Stimulated activated CD4-positive, alpha-beta T cell treated with anti-CD3 and anti-CD28 coated beads, Interleukin-2, amount 100 ng/mL, for 24 hours (primary cell): Measurements from ENCODE around the gene ARRB1.

Experiments
- DNase-seq, 2 donors: peaks; one replicate each; pipeline ENCODE4 v3.0.0-alpha.2; 2020

ARRB1 gene

DNA sequence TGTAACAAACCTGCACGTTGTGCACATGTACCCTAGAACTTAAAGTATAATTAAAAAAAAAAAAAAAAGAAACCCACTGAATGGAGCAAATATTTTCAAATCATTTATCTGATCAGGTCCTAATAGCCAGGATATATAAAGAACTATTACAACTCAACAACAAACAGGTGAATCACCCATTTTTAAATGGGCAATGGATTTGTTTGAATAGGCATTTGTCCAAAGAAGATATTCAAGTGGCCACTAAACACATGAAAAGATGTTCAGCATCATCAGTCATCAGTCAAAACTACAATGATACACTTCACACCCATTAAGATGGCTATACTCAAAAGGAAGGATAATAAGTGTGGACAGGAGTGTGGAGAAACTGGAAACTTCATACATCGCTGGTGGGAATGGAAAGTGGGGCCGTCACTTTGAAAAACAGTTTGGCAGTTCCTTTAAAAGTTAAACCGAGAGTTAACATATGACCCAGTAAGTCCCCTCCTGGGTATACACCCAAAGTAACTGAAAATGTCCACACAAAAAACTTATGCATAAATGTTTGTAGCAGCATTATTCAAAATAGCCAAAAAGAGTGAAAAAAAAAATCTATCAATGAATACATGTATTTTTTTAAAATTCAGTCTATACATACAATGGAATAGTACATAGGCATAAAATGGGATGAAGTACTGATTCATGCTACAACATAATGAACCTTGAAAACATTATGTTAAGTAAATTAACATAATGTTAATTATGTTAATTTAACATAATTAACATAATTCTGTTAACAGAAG is 53.1 kb downstream of the ARRB1 start:
- no peak for DNase-seq

DNA sequence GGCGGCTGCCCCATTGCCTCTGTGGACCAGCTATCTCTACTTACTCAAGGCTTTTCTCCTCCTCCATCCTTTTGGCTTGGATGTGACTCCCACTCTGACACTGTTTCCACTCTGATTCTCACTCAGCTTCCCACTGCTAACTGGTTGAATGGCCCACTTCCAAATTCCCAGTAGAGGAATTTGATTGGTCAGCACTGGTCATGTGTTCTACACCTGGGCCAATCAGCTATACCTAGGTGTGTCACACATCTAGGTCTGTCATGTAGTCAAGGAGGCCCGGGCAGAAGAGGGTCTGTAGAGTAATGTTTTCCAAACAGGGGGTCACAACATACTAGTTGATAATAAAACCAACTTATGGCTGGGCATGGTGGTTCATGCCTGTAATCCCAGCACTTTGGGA is 57.6 kb downstream of the ARRB1 start:
- DNase-seq = no peak

DNA sequence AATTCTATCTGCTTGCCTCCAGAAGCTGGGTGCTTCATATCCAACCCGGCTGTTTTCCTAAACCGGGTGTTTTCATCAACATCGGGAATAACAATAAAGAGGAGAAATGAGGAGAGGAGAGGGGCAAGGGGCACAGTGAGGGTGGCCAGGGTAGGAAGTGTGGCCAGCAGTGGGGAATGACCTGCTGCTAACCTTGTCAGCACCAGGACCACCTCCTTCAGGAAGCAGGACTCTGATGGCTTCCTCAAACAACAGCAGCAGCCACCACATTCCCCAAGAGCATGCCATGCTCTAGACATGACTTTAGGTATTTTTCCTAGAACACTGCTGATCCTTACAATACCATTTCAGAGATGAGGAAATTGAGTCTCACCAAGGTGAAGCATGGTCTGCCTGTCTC is 58.5 kb downstream of the ARRB1 start:
- DNase-seq = no peak

DNA sequence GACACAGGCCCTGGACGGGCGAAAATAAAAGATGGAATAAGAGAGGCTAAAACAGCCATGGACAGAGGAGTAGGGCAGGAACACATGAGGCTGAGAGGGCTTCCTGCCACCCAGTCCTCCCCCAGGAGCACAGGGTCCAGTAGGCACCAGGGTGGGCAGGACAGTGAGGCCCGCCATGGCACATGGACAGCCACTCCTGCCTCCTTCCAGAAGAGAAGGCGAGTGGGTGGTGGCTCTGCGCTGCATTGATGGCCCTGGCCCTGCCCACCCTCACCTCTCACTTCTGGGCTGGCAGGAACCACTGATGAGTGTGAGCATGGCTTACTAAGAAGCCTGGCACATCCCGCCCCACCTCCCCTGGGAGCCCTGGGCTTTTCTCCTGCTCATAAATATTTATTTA is 59.7 kb downstream of the ARRB1 start:
- no peak for DNase-seq

GRCh38 chr11:75289919-75290318 is 61.5 kb downstream of the ARRB1 start:
- DNase-seq = no peak

GRCh38 chr11:75289511-75289760 is 62.0 kb downstream of the ARRB1 start:
- no peak for DNase-seq

DNA sequence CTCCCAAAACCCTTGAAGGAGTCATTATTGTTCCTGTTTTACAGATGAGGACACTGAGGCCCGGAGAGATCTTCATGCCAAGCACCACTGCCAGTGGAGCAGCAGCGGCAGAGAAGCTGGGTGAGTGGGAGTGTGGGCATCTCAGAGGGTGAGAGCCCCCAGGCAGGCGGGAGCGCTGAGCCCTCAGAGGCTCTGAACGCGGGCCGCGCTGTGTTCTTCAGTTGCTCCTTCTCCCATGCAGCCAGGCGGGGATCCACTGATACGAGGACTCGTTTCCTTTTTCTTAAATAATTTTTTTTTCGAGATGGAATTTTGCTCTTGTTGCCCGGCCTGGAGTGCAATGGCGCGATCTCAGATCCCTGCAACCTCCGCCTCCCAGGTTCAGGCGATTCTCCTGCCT is 63.9 kb downstream of the ARRB1 start:
- no peak for DNase-seq

DNA sequence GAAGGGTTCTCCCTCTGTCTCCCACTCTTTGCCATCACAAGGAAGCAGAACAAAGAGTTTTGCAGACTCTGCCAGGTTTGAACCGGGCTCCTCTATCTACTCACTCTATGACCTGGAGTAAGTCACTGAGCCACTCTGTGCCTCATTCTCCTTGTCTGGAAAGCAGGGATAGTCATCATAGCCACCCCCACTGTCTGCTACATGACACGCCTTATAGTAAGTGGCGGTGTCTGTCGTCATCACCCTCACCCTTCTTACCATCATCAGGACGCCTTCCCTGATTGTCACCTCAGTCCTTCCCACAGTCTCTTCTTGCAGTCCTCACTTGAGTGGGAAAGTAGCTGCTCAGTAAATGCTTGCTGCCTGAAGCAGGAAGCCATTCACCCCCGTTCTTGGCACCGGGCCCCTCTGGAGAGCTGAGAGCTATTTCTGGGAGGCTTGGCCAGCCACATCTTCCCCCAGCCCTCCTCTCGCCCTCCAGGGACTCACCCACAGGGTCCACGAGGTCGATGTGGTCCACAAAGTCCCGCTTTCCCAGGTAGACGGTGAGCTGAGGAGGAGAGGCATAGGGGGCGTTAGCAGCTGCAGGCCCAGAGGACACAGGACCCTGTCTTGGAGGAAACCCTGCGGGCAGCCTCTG is 64.5 kb downstream of the ARRB1 start:
- DNase-seq = no peak

- no peak for DNase-seq
Observed at GRCh38 chr11:75285776-75286360, 65.6 kb downstream of the ARRB1 start.

DNA sequence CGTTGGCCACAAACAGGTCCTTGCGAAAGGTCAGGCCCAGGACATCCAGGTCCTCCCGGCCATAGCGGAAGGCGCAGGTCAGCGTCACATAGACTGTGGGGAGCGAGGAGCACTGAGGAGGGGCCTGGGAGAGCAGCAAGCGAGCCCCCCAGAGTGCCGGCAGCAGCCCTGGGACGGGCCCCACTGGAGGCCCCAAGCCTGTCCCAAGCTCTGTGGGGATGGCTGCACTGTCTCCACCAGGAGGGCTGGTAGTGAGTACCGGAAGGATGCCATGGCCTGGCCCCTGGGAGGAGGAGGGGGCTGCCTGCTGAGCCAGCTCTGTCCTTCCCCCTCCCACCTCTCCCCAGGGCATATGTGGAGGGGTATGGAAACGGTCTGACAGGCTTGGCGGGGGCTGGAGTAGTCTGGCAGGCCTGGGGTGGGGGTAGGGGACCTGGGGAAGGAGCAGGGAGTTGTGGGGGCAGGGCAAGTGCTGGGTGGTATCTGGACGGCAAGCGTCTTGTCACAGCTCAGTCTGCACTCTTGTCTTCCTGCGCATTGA is 68.0 kb downstream of the ARRB1 start:
- no peak for DNase-seq

DNA sequence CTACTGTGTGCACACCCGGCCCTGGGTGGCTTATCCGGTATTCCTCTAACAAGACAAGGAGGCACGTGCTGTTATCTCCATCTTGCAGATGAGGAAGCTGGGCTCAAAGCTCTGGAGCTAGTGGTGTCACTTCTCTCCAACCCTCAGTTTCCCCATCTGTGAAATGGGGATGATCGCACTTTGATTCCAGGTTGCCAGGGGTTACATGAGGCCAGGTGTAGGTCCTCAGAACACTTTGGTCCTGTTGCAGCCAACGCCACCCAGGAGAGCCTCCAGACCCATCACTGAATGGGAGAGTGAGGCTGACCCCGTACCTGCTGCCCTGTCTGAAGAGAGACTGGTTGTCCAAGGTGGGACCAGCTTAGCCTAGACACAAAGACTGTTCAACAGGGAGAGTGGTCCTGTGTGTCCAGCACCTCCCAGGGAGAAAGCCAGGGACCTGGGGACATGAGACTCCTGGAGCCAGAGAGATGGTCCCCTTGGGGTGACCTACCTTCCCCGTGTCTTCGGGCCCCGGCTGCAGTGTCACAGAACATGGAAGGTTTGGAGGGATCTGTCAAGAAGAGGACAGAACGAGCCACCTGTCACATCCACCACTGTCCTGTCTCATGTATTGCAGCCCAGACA is 69.9 kb downstream of the ARRB1 start:
- DNase-seq = no peak

DNA sequence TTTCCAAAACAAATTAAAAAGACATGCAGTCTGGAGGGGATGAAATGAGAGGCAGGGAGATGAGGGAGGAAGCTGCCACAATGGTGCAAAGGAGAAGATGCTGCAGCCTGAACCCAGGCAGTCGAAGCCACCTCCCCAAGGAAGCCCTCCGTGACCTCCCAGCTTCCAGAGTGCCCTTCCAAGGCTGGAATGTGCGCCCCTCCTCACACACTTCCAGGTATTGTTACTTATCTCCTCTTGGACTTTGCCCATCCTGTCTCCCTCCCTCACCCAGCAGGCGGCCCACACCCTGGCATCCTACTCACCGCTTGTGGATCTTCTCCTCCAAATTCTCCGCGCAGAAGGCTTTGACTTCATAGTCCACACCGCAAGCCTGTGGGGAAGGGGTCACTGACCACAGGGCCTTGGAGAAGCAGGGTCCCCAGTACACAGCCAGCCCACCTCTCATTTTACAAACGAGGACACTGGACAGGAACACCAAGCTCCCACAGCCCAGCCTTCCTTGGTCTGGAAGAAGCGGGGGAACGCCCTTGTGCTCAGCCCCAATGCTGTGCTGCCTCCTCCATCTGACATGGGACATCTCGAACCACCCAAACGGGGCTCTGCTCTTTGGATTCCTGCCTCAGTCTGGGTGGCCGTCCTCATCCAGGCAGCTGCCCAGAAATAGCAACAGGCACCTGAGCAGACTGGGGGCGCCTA is 70.5 kb downstream of the ARRB1 start:
- DNase-seq = no peak

DNA sequence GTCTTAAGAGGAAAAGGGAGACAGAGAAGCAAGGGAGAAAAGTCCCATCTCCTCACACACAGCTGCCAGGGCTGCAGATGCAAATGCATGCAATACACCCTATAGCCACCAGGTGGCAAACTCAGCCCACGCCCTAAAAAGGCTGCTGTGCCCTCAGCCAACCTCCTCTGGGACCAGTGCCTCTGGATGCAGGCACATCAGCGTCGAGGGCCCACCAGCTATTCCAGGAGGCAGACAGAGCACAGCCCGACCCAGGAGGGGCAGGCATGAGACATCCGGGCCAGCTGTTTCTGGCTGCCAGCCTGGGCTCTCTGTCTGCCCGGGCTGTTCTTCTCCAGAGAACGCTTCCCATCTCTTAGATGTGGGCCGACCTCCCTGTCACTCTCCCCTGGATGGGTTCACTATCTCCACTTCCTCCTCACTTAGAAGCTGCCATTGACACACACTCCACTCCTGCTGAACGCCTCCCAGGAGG is 71.2 kb downstream of the ARRB1 start:
- peak; percentile 78 to 83 for DNase-seq

DNA sequence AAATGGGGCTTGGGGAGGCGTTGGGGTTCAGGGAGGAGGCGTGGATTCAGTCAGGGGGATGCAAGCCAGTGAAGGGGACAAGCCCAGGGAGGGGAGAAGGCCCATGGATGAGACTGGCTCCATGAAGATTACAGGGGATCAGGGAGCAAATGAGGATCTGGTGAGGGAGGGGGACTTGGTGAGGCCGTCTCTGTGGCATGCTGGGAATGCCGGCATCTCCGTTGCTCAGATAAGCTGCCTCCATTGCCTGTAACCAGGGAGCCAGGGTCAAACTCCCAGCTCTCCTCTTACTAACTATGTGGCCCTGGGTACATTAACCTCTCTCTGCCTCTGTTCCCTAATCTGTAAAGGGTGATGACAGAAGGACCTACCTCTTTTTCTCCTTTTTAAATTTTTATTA is 72.2 kb downstream of the ARRB1 start:
- no peak for DNase-seq

- DNase-seq = no peak
Observed at GRCh38 chr11:75277991-75278790, 73.3 kb downstream of the ARRB1 start.

- peak in 1 of 2 donors; percentile 14 for DNase-seq
Observed at GRCh38 chr11:75277211-75277805, 74.2 kb downstream of the ARRB1 start.

DNA sequence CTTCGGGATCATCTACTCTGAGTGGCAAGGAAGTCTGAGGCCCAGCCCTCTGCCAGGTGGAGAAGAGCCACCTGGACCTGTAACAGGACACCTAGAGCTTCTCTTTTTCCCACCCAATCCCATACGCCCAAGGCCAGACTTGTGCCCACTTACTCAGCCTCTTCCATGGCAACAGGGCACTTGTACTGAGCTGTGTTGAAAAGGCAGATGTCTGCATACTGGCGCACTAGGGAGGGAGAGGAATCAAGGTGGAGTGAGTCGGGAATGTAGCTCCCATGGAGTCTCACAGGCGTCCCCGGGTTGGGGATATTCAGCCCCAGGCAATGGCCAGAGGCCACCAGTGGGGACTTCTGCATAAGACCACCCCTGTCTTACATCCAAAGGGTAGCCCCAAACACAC is 74.8 kb downstream of the ARRB1 start:
- no peak for DNase-seq

GRCh38 chr11:75276186-75276585 is 75.3 kb downstream of the ARRB1 start:
- DNase-seq = peak in 1 of 2 donors; percentile 12

DNA sequence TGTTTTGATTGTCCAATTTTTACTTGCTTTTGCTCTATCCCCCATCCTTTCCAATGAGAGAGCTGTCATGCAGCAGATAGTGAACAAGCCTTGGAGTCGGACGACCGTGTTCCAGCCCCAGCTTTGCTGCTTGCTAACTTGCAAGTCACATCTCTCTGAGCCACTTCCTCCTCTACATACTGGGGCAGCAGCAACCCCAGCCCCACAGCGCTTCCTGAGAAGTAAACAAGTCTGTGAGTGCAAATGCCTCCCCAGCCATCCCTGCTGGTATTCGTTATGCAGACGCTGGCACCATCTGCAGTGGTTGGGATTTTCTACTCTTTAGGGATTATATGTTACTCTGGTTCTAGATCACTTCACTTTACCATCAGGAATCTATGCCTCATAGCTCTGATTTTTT is 75.9 kb downstream of the ARRB1 start:
- DNase-seq = peak; percentile 54

DNA sequence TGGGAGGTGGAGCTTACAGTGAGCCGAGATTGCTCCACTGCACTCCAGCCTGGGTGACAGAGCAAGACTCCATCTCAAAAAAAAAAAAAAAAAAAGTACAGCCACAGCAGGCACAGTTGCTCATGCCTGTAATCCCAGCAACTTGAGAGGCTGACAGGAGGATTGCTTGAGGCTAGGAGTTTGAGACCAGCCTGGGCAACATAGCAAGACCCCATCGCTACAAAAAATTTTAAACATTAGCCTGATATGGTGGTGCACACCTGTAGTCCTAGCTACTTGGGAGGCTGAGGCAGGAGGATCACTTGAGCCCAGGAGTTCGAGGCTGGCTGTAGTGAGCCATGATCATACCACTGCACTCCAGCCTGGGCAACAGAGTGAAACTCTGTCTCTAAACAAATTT is 76.7 kb downstream of the ARRB1 start:
- peak in 1 of 2 donors; percentile 1 for DNase-seq
